IPS-NIHi7 (cell line): ENCODE measurements around the gene THAP10.
"Not testable (repeated sequence)": the region's sequence is repeated elsewhere in the genome, so short reads cannot be mapped to it uniquely, and the experiment has no call there.

Experiments used
- DNase-seq: peaks from one replicate; pipeline ENCODE4 v3.0.0; 2012; ENCODE audit warnings: mixed read lengths; ENCODE audit errors: extremely low spot score

THAP10 gene

GRCh38 chr15:70892002-70892911 lies at the start of gene THAP10, which contains the start of gene LRRC49:
THAP10 (minus strand) TSS chr15:70892433; CDS start chr15:70892272, 161 bp downstream.
LRRC49 (plus strand) TSS chr15:70892826; CDS start chr15:70892895, 69 bp downstream.
- peak; percentile 83 for DNase-seq

GRCh38 chr15:70936326-70936725 lies 44.1 kb upstream of the THAP10 start:
- DNase-seq, result no peak

- DNase-seq, result peak; percentile 30
These were observed 43.4 kb upstream of the THAP10 start for GRCh38 chr15:70935631-70936030.

- no peak for DNase-seq
These were observed 41.2 kb upstream of the THAP10 start for GRCh38 chr15:70933411-70933810.

- DNase-seq, result no peak
These were observed 40.2 kb upstream of the THAP10 start for GRCh38 chr15:70932397-70932796.

GRCh38 chr15:70931821-70932220 lies 39.6 kb upstream of the THAP10 start:
- no peak for DNase-seq

GRCh38 chr15:70926914-70927313 lies 34.7 kb upstream of the THAP10 start:
- DNase-seq, result not testable (repeated sequence)

GRCh38 chr15:70923311-70924080 lies 31.3 kb upstream of the THAP10 start:
- no peak for DNase-seq

- no peak for DNase-seq
These were observed 29.9 kb upstream of the THAP10 start for GRCh38 chr15:70922119-70922518.

- no peak for DNase-seq
These were observed 28.9 kb upstream of the THAP10 start for GRCh38 chr15:70920981-70921696.

GRCh38 chr15:70917955-70918354 lies 25.7 kb upstream of the THAP10 start:
- DNase-seq, result no peak

GRCh38 chr15:70916531-70916930 lies 24.3 kb upstream of the THAP10 start:
- DNase-seq, result no peak

- DNase-seq, result no peak
These were observed 20.0 kb upstream of the THAP10 start for GRCh38 chr15:70912187-70912586.

GRCh38 chr15:70910958-70911357 lies 18.7 kb upstream of the THAP10 start:
- no peak for DNase-seq

- DNase-seq, result peak; percentile 16
These were observed 15.7 kb upstream of the THAP10 start for GRCh38 chr15:70907784-70908471.

- DNase-seq, result peak; percentile 5
These were observed 14.6 kb upstream of the THAP10 start for GRCh38 chr15:70906842-70907241.

GRCh38 chr15:70902107-70902506 lies 9.9 kb upstream of the THAP10 start:
- DNase-seq, result peak; percentile 29

- peak; percentile 23 for DNase-seq
These were observed 803 bp upstream of the THAP10 start for GRCh38 chr15:70892912-70893560.

GRCh38 chr15:70882361-70882760 lies 9.9 kb downstream of the THAP10 start:
- no peak for DNase-seq

- DNase-seq, result no peak
These were observed 11.5 kb downstream of the THAP10 start for GRCh38 chr15:70880781-70881180.

GRCh38 chr15:70879401-70879800 lies 12.8 kb downstream of the THAP10 start:
- DNase-seq, result no peak
